Measurements from ENCODE around the gene SCLY.

DNA sequence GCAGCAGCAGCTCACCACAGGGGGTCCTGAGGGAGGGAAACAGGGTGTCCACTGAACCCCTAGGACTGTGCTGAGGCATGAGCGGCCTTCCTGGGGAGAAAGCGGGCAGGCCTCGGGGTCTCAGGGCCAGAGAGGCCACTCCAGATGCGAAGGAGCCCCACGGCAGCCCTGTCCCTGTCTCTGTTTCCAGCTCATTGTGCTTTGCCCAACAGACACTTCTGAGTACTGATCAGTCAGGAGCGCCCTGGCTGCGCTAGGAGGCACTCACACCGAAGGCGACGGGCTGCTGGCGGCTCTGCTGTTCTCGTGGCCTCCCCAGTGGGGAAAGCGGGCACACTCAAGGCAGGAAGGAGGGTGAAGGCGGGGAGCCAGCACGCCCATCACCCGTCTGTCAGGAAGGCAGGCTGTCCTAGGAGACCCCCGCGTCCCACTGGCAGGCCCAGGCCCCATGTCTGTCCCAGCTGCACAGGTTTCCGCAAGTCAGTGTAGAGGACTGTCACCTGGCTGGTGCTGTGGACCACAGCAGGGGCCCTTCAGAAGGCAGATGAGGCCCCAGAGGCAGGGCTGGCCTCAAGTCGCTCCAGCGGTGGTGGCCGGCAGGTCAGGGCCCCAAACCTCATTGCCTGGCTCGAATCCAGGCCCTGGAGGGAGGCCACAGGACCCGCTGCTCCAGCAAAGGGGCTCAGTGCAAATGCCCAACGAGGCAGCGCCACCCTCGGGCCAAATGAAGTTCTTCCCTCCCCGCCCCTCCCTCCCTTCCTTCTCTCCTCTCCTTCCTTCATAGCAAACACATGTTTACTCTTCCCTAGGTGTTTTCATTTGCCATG is 46.1 kb downstream of the SCLY start:
- TF ChIP-seq, protein P1, sequence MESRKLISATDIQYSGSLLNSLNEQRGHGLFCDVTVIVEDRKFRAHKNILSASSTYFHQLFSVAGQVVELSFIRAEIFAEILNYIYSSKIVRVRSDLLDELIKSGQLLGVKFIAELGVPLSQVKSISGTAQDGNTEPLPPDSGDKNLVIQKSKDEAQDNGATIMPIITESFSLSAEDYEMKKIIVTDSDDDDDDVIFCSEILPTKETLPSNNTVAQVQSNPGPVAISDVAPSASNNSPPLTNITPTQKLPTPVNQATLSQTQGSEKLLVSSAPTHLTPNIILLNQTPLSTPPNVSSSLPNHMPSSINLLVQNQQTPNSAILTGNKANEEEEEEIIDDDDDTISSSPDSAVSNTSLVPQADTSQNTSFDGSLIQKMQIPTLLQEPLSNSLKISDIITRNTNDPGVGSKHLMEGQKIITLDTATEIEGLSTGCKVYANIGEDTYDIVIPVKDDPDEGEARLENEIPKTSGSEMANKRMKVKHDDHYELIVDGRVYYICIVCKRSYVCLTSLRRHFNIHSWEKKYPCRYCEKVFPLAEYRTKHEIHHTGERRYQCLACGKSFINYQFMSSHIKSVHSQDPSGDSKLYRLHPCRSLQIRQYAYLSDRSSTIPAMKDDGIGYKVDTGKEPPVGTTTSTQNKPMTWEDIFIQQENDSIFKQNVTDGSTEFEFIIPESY (CRISPR knock-in tag; IDR thresholded peaks at IDR 0.05): peak; percentile 73
- TF ChIP-seq MAZ (IDR thresholded peaks at IDR 0.05; ENCODE audit: borderline replicate concordance, low read depth, low read length) (peak; percentile 54; the same call in 1 of the 2 replicates), MAZ (CRISPR knock-in tag; IDR thresholded peaks at IDR 0.05; ENCODE audit: low read depth) (peak; percentile 10), POLR2A (IDR thresholded peaks at IDR 0.05; ENCODE audit: insufficient read depth in 1 of 2, low read depth in 2 of 2, low read length in 2 of 2) (no peak)
